Heart left ventricle (tissue), 13 donors: Measurements from ENCODE around the gene CC2D2A.

Source experiments
- POLR2A ChIP-seq, 2 donors: fragments of 450-650 bp; IDR thresholded peaks; one replicate each; pipeline ENCODE4 v1.6.1; 2017; ENCODE audit warnings: antibody characterized with exemption in 2 of 2, mild to moderate bottlenecking in 2 of 2, moderate library complexity in 2 of 2
- TF ChIP-seq, protein P1 (sequence below), 12 donors: fragments of 200-600 bp; sonication (generic) in 4 of 12; IDR thresholded peaks; one replicate each; pipeline versions ENCODE4 v1.5.0 to v1.8.0; 2018 to 2022; ENCODE audit warnings: antibody characterized with exemption in 12 of 12, mild to moderate bottlenecking in 5 of 12
- donor health status: ischemic (EF 13 %, LVEDD 7.1; RV severe dilation, severe dysfunction).
- donor health status: DM: no; HTN: yes; CAD: no.
- donor health status: DM: no; HTN: no; CAD: no.
- donor health status: ischemic (EF 25% LVEDD 6.9; RV normal size, moderate dysfunction).
- donor health status: ischemic (EF 25% LVEDD 5.7; RV mildly dilated, moderate dysfunction).
- donor health status: ischemic (EF 35%, LVEDD 5.7; RV mildly dilated, moderate dysfunction).
- donor health status: nonischemic (EF 11% LVEDD 7.7; RV severe dilation, severe dysfunction).
- donor health status: DM: yes; HTN: yes; CAD: no.
- donor health status: PGD.
- donor health status: ischemic (EF 29% LVEDD 5.4; RV normal size, mild dysfunction).
- donor health status: nonischemic (EF 23%, LVEDD 6.1; RV moderate dilation, normal function).

DNA sequence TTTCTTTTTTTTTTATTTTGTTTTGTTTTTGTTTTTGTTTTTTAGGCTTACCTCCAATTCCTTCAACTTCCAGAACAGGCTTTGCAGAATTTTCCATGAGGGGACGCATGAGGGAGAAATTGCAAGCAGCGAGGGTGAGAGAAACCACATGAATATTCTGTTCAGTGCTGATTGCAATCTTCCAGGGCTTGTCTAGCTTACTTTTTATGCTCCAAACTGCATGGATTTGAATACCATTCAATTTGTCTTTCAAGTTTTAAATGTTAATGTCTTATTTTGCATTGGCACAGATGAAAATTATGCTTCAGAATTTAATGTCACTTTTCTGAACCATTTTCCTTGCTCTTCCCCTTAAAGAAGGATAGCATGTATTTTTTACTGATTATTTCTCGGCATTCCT lies 32.7 kb downstream of the CC2D2A start:
- TF ChIP-seq, protein P1, sequence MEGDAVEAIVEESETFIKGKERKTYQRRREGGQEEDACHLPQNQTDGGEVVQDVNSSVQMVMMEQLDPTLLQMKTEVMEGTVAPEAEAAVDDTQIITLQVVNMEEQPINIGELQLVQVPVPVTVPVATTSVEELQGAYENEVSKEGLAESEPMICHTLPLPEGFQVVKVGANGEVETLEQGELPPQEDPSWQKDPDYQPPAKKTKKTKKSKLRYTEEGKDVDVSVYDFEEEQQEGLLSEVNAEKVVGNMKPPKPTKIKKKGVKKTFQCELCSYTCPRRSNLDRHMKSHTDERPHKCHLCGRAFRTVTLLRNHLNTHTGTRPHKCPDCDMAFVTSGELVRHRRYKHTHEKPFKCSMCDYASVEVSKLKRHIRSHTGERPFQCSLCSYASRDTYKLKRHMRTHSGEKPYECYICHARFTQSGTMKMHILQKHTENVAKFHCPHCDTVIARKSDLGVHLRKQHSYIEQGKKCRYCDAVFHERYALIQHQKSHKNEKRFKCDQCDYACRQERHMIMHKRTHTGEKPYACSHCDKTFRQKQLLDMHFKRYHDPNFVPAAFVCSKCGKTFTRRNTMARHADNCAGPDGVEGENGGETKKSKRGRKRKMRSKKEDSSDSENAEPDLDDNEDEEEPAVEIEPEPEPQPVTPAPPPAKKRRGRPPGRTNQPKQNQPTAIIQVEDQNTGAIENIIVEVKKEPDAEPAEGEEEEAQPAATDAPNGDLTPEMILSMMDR (IDR thresholded peaks at IDR 0.05), result no peak
- no peak for TF ChIP-seq POLR2A (IDR thresholded peaks at IDR 0.05)
